ENCODE results near the gene ULK2. TPM values are rescaled to one million over a fixed set of nuclear protein-coding genes. Genes with fewer than 3 reads are reported as not detected.

ULK2 gene
- total RNA-seq, 1 donor from 2014 or later: 29.8 TPM

- H3K36me3 Mint-ChIP-seq (ENCODE audit: low read depth): peaks cover 24% of the 10 kb centered on the region
- H3K27ac Mint-ChIP-seq (ENCODE audit: unreplicated experiment): no peak overlapping the region
- H3K9me3 Mint-ChIP-seq (ENCODE audit: low read depth): no peaks in the 10 kb centered on the region
- TF ChIP-seq CTCF (IDR thresholded peaks at IDR 0.05): no peak
- no peak for DNase-seq (ENCODE audit: low spot score)
- H3K4me3 Mint-ChIP-seq (ENCODE audit: unreplicated experiment): no peak overlapping the region
- H3K4me1 Mint-ChIP-seq (ENCODE audit: low read depth): peaks cover 4% of the 10 kb centered on the region
- H3K27me3 Mint-ChIP-seq (ENCODE audit: low read depth): no peaks in the 10 kb centered on the region
These were observed 37.2 kb upstream of the ULK2 start for GRCh38 chr17:19904924-19905323.

- H3K27me3 Mint-ChIP-seq (ENCODE audit: low read depth): no peaks in the 10 kb centered on the region
- H3K4me1 Mint-ChIP-seq (ENCODE audit: low read depth): peaks cover 4% of the 10 kb centered on the region
- no peak for DNase-seq (ENCODE audit: low spot score)
- no peak overlapping the region for H3K4me3 Mint-ChIP-seq (ENCODE audit: unreplicated experiment)
- no peak overlapping the region for H3K27ac Mint-ChIP-seq (ENCODE audit: unreplicated experiment)
- TF ChIP-seq CTCF (IDR thresholded peaks at IDR 0.05): no peak
- no peaks in the 10 kb centered on the region for H3K9me3 Mint-ChIP-seq (ENCODE audit: low read depth)
- peaks cover 22% of the 10 kb centered on the region for H3K36me3 Mint-ChIP-seq (ENCODE audit: low read depth)
These were observed 36.7 kb upstream of the ULK2 start for GRCh38 chr17:19904412-19904811.

DNA sequence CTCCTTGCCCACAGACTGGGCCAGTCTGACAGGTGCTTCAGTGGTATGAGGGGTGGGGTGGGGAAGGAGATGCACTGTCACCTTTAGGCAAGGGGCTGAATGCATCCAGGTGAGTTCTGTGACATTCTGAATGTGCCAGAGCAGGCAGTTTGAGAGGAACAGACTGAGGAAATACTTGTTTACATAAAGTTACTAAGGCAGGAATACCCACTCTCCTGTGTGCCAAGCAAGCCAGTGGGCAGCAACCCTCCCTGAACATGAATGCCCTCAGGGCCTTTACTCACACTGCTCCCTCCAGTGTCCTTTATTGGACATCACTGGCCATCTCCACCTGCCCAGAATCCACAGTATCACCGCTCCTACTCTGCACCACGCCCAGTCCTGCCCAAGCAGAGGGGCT is 33.1 kb upstream of the ULK2 start:
- peaks cover 14% of the 10 kb centered on the region for H3K36me3 Mint-ChIP-seq (ENCODE audit: low read depth)
- H3K4me3 Mint-ChIP-seq (ENCODE audit: unreplicated experiment): no peak overlapping the region
- H3K4me1 Mint-ChIP-seq (ENCODE audit: low read depth): peaks cover 4% of the 10 kb centered on the region
- no peak overlapping the region for H3K27ac Mint-ChIP-seq (ENCODE audit: unreplicated experiment)
- H3K9me3 Mint-ChIP-seq (ENCODE audit: low read depth): no peaks in the 10 kb centered on the region
- no peak for TF ChIP-seq CTCF (IDR thresholded peaks at IDR 0.05)
- no peaks in the 10 kb centered on the region for H3K27me3 Mint-ChIP-seq (ENCODE audit: low read depth)
- DNase-seq (ENCODE audit: low spot score): no peak

DNA sequence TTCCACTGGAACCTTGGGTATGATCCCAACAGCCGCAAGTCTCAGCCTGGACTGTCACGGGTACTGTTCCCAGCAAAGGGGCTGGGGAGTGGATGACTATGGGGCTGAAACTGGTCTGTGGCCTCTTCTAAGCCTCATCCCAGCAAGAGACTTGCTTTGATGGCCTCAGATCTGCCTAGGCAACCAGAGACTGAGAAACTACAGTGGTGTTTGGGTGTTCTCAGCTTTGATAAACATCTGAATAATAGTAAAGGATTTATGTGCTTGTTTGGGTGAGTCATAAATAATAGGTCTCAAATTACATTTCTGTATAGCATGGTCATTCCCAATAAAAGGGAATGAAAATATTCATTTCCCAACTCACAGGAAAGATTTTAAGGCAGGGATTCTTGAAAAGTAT is 30.2 kb upstream of the ULK2 start:
- H3K36me3 Mint-ChIP-seq (ENCODE audit: low read depth): peaks cover 6% of the 10 kb centered on the region
- no peak for TF ChIP-seq CTCF (IDR thresholded peaks at IDR 0.05)
- no peak overlapping the region for H3K4me3 Mint-ChIP-seq (ENCODE audit: unreplicated experiment)
- no peaks in the 10 kb centered on the region for H3K9me3 Mint-ChIP-seq (ENCODE audit: low read depth)
- no peak for DNase-seq (ENCODE audit: low spot score)
- no peak overlapping the region for H3K27ac Mint-ChIP-seq (ENCODE audit: unreplicated experiment)
- no peaks in the 10 kb centered on the region for H3K27me3 Mint-ChIP-seq (ENCODE audit: low read depth)
- H3K4me1 Mint-ChIP-seq (ENCODE audit: low read depth): no peaks in the 10 kb centered on the region

DNA sequence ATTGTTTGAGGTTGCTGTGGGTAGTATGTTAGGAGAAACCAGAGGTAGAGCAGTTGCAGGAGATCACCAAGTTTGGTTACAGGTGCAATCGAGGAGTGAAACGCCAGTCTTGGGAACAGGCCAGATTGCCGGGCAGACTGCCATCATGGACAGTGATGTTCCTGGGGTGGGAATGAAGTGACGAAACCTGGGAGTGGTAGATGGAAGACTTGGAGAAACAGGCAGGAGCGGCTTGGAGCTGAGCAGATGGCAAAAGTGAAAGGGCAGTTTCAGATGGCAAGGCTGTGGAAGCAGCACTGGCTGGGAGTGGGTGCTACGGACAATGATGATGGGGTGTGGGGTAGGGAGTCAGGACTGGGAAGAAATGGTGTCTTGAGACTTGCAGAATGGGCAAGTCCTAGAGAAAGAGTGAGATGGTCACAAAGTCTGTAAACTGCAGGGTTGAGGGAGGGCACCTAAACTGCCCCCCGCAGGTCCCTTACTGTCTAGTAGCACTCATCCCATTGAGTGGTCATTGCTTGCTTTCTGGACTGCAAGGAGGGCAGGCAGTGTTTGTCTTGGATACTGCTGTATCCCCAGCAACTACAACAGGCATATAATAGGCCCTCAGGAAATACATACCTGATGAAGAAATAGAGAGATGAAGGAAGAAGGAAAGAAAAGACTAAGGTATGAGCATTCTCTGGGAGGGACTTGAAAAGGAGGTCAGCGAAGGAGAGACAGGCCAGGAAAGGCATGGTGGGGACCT is 29.5 kb upstream of the ULK2 start:
- no peak overlapping the region for H3K4me3 Mint-ChIP-seq (ENCODE audit: unreplicated experiment)

More for the DNA sequence above, 29.5 kb upstream of the ULK2 start:
- H3K9me3 Mint-ChIP-seq (ENCODE audit: low read depth): no peaks in the 10 kb centered on the region
- no peak for DNase-seq (ENCODE audit: low spot score)
- H3K27ac Mint-ChIP-seq (ENCODE audit: unreplicated experiment): no peak overlapping the region
- H3K36me3 Mint-ChIP-seq (ENCODE audit: low read depth): peaks cover 6% of the 10 kb centered on the region
- no peaks in the 10 kb centered on the region for H3K27me3 Mint-ChIP-seq (ENCODE audit: low read depth)
- no peaks in the 10 kb centered on the region for H3K4me1 Mint-ChIP-seq (ENCODE audit: low read depth)
- no peak for TF ChIP-seq CTCF (IDR thresholded peaks at IDR 0.05)
